OCI-LY7 (cell line): ENCODE results near the gene MOCS3. TPM values are rescaled to one million over a fixed set of nuclear protein-coding genes. Genes with fewer than 3 reads are reported as not detected.

Experiments
- BruUV-seq: library from RNA; stranded (reverse); fragments of 400-500 nt; replicated peaks from 2 replicates; lab custom pipeline; 2021; lab: Mats Ljungman, UMichigan
- CTCF ChIA-PET: fragments of 300-600 bp; sonication (Branson Sonifier 250); formaldehyde crosslinking; loops from one replicate; lab custom pipeline; 2022; ENCODE audit warnings: antibody characterized with exemption; ENCODE audit not compliant: unreplicated experiment; lab: Charles Lee
- POLR2A ChIA-PET: fragments of 300-600 bp; sonication (Branson Sonifier 250); formaldehyde crosslinking; loops from one replicate; lab custom pipeline; 2022; ENCODE audit warnings: antibody characterized with exemption; lab: Charles Lee
- DNase-seq: peaks from one replicate; pipeline ENCODE4 v3.0.0-alpha.2; 2015; ENCODE audit warnings: low spot score
- H2AFZ ChIP-seq: fragments of 200-600 bp; sonication (generic), shearing (Covaris generic); 2 replicates; pipeline ENCODE4 v1.6.1; 2014; ENCODE audit warnings: mild to moderate bottlenecking, antibody characterized with exemption, low read length, moderate library complexity
- H3K27ac ChIP-seq: fragments of 200-600 bp; sonication (generic); 2 replicates; pipeline ENCODE4 v1.5.1; 2014; ENCODE audit warnings: mixed run types, low read depth, mild to moderate bottlenecking, moderate library complexity, low read length, inconsistent platforms; ENCODE audit not compliant: poor library complexity, severe bottlenecking
- H3K36me3 ChIP-seq: fragments of 200-600 bp; sonication (generic); 2 replicates; pipeline ENCODE4 v1.6.1; 2014; ENCODE audit warnings: mild to moderate bottlenecking, antibody characterized with exemption, low read length, moderate library complexity, mixed read lengths; ENCODE audit not compliant: insufficient read depth
- H3K4me1 ChIP-seq: fragments of 200-600 bp; sonication (generic); 2 replicates; pipeline ENCODE4 v1.5.1; 2014; ENCODE audit warnings: mild to moderate bottlenecking, low read length; ENCODE audit not compliant: insufficient read depth, poor library complexity, severe bottlenecking
- H3K4me2 ChIP-seq: fragments of 200-600 bp; sonication (generic); 2 replicates; pipeline ENCODE4 v1.6.1; 2014; ENCODE audit warnings: mild to moderate bottlenecking, low read length
- H3K4me3 ChIP-seq: fragments of 200-600 bp; sonication (generic); 2 replicates; pipeline ENCODE4 v1.5.1; 2014; ENCODE audit warnings: mild to moderate bottlenecking, low read depth, low read length; ENCODE audit not compliant: poor library complexity, severe bottlenecking
- H3K79me2 ChIP-seq: fragments of 200-600 bp; sonication (generic); 2 replicates; pipeline ENCODE4 v1.6.1; 2016; ENCODE audit warnings: low read depth, mild to moderate bottlenecking, low read length, moderate library complexity, mixed read lengths; ENCODE audit not compliant: insufficient read depth
- H3K9me2 ChIP-seq: fragments of 200-600 bp; sonication (generic); 2 replicates; pipeline ENCODE4 v1.6.1; 2016; ENCODE audit warnings: mild to moderate bottlenecking, low read length, mixed read lengths; ENCODE audit not compliant: insufficient read depth
- H3K9me3 ChIP-seq: fragments of 200-600 bp; sonication (generic); 2 replicates; pipeline ENCODE4 v1.6.1; 2014; ENCODE audit warnings: mild to moderate bottlenecking, mixed run types, low read length, mixed read lengths
- H4K20me1 ChIP-seq: fragments of 200-600 bp; sonication (generic); 2 replicates; pipeline ENCODE4 v1.6.1; 2014; ENCODE audit warnings: mild to moderate bottlenecking, antibody characterized with exemption, low read length, moderate library complexity, mixed read lengths; ENCODE audit not compliant: insufficient read depth
- EZH2phosphoT487 ChIP-seq: fragments of 200-600 bp; sonication (generic); IDR thresholded peaks from 2 replicates; pipeline ENCODE4 v1.6.1; 2018; ENCODE audit warnings: low read depth, borderline replicate concordance, mild to moderate bottlenecking, mixed run types, antibody characterized with exemption, low read length, moderate library complexity, mixed read lengths
- intact Hi-C: fragments of 100-400 bp; cut with micrococcal nuclease; formaldehyde crosslinking; loops from one replicate; pipeline ENCODE4 v1.10.0; 2022; ENCODE audit not compliant: unreplicated experiment
- total RNA-seq, 2 experiments: library from RNA; depleted of rRNA in 1 of 2; stranded (reverse); fragments of >200 nt in 1 of 2; shearing (Covaris generic) in 1 of 2; gene quantifications; 2 replicates each; pipeline ENCODE4 v1.2.3, GENCODE V29; 2014 to 2022
- TF ChIP-seq, protein P1 (sequence below): fragments of 200-600 bp; sonication (generic); conservative IDR thresholded peaks from 2 replicates; pipeline ENCODE4 v1.5.1; 2014; ENCODE audit warnings: mild to moderate bottlenecking, antibody characterized with exemption, low read length, moderate library complexity, mixed read lengths

MOCS3 gene
- total RNA-seq, 2 experiments from 2014 or later = 5.8 to 7.7 TPM

- Histone ChIP-seq H2AFZ (no peak overlapping the region; the same call in 1 of the 2 replicates), H3K36me3 (peaks cover 83% of the 10 kb centered on the region), H4K20me1 (peaks cover 14% of the 10 kb centered on the region), H3K79me2 (peaks cover 26% of the 10 kb centered on the region), H3K27ac (peak overlapping the region; percentile 85), H3K9me2 (no peaks in the 10 kb centered on the region), H3K4me3 (no peak overlapping the region), H3K4me1 (peaks cover 29% of the 10 kb centered on the region), H3K9me3 (no peaks in the 10 kb centered on the region), H3K4me2 (no peak overlapping the region)
- intact Hi-C loops = no loop called here
- ChIA-PET POLR2A (interaction anchor here (0.7 to 0.8 kb wide), 2 partner anchors 25 to 616 kb away, joined by 3 to 5 read pairs; partner anchors contain the start of genes DPM1 and MOCS3), CTCF (no interaction called here)
- no peak for TF ChIP-seq EZH2phosphoT487
- TF ChIP-seq, protein P1, sequence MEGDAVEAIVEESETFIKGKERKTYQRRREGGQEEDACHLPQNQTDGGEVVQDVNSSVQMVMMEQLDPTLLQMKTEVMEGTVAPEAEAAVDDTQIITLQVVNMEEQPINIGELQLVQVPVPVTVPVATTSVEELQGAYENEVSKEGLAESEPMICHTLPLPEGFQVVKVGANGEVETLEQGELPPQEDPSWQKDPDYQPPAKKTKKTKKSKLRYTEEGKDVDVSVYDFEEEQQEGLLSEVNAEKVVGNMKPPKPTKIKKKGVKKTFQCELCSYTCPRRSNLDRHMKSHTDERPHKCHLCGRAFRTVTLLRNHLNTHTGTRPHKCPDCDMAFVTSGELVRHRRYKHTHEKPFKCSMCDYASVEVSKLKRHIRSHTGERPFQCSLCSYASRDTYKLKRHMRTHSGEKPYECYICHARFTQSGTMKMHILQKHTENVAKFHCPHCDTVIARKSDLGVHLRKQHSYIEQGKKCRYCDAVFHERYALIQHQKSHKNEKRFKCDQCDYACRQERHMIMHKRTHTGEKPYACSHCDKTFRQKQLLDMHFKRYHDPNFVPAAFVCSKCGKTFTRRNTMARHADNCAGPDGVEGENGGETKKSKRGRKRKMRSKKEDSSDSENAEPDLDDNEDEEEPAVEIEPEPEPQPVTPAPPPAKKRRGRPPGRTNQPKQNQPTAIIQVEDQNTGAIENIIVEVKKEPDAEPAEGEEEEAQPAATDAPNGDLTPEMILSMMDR = no peak
- no TSS peak for BruUV-seq
- DNase-seq = no peak
Observed at GRCh38 chr20:50932691-50933280, 25.8 kb upstream of the MOCS3 start.

DNA sequence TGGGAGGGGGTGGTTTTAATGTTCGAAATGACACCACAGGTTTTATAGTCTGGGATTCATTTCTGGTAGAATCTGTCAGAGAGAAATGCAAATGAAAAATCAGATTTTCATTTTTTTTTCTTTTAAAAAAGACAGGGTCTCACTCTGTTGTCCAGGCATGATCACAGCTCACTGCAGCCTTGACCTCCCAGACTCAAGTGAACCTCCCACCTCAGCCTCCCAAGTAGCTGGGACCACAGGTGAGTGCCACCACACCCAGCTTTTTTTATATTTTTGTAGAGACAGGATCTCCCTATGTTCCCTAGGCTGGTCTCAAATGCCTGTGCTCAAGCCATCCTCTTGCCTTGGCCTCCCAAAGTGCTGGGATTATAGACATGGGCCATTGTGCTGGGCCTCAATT, 25.0 kb upstream of the MOCS3 start:
- POLR2A ChIA-PET = interaction anchor here (0.6 to 0.8 kb wide), 3 partner anchors 11 to 615 kb away, joined by 3 to 5 read pairs (median 4); partner anchors contain the start of genes DPM1 and MOCS3

More for the DNA sequence above, 25.0 kb upstream of the MOCS3 start:
- intact Hi-C loops = no loop called here
- no peak overlapping the region for H3K4me3 ChIP-seq
- no peak overlapping the region for H3K27ac ChIP-seq
- H3K79me2 ChIP-seq = peaks cover 18% of the 10 kb centered on the region
- no peak for DNase-seq
- H3K9me2 ChIP-seq = no peaks in the 10 kb centered on the region
- H3K36me3 ChIP-seq = peaks cover 78% of the 10 kb centered on the region
- H3K4me2 ChIP-seq = no peak overlapping the region
- H3K4me1 ChIP-seq = peaks cover 21% of the 10 kb centered on the region
- H3K9me3 ChIP-seq = no peaks in the 10 kb centered on the region
- CTCF ChIA-PET = no interaction called here
- no peak for TF ChIP-seq EZH2phosphoT487
- TF ChIP-seq, protein P1 = no peak
- BruUV-seq = no TSS peak
- no peak overlapping the region for H2AFZ ChIP-seq
- H4K20me1 ChIP-seq = peaks cover 6% of the 10 kb centered on the region
